ENCODE data around the gene UMAD1.

DNA sequence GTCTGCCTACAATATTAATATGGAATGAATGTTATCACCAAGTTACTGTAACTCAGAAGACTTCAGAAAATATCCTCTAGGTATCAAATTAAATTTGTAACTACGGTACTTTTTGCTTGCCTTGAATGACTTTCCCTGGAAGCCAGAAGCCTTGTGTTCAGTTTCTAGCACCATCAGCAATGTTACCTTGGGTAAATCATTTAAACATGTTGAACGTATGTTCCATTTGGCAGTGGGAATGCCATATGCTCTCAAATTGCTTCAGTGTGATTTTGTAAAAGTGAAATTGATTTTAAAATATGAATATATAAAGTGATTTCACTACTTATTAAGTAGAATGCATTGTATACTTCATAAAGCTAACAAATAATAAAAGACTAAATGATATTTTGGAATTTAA lies 66.7 kb downstream of the UMAD1 start:
- TF ChIP-seq, protein P1, sequence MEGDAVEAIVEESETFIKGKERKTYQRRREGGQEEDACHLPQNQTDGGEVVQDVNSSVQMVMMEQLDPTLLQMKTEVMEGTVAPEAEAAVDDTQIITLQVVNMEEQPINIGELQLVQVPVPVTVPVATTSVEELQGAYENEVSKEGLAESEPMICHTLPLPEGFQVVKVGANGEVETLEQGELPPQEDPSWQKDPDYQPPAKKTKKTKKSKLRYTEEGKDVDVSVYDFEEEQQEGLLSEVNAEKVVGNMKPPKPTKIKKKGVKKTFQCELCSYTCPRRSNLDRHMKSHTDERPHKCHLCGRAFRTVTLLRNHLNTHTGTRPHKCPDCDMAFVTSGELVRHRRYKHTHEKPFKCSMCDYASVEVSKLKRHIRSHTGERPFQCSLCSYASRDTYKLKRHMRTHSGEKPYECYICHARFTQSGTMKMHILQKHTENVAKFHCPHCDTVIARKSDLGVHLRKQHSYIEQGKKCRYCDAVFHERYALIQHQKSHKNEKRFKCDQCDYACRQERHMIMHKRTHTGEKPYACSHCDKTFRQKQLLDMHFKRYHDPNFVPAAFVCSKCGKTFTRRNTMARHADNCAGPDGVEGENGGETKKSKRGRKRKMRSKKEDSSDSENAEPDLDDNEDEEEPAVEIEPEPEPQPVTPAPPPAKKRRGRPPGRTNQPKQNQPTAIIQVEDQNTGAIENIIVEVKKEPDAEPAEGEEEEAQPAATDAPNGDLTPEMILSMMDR (IDR thresholded peaks at IDR 0.05), result no peak
- no peak for TF ChIP-seq POLR2A (IDR thresholded peaks at IDR 0.05)
- no peak for TF ChIP-seq POLR2AphosphoS5 (IDR thresholded peaks at IDR 0.05)
